ENCODE measurements around the gene TNPO3. TPM values are rescaled to one million over a fixed set of nuclear protein-coding genes. Genes with fewer than 3 reads are reported as not detected.

TNPO3 gene
- total RNA-seq, 1 donor from 2014 or later, result 56.2 TPM

GRCh38 chr7:129066290-129067131, 11.6 kb upstream of the TNPO3 start:
- no peak overlapping the region for H3K27ac Mint-ChIP-seq
- ATAC-seq (ENCODE audit: low read depth), result no peak
- ChIA-PET POLR2A (interaction anchor here (0.6 to 1.8 kb wide), 2 partner anchors 12 to 28 kb away, joined by 4 read pairs; partner anchors contain the start of gene TNPO3), CTCF (no interaction called here)
- no peak for DNase-seq
- no peaks in the 10 kb centered on the region for H3K27me3 Mint-ChIP-seq
- no peaks in the 10 kb centered on the region for H3K36me3 Mint-ChIP-seq (ENCODE audit: low read depth)
- intact Hi-C loops (cut with micrococcal nuclease), result no loop called here
- no peak overlapping the region for H3K4me3 Mint-ChIP-seq
- no peak for TF ChIP-seq CTCF (IDR thresholded peaks at IDR 0.05)
- no peaks in the 10 kb centered on the region for H3K9me3 Mint-ChIP-seq
- H3K4me1 Mint-ChIP-seq, result peaks cover 6% of the 10 kb centered on the region

- POLR2A ChIA-PET, result interaction anchor here (0.9 to 3.1 kb wide), 8 partner anchors 8 to 116 kb away, joined by 3 to 29 read pairs (median 12); partner anchors contain the start of gene TSPAN33
- H3K9me3 Mint-ChIP-seq, result no peaks in the 10 kb centered on the region
Observed at GRCh38 chr7:129055861-129056464, 1.1 kb upstream of the TNPO3 start.

GRCh38 chr7:129055294-129055816, 444 bp upstream of the TNPO3 start:
- Mint-ChIP-seq H3K27me3 (no peaks in the 10 kb centered on the region), H3K9me3 (no peaks in the 10 kb centered on the region), H3K4me1 (peaks cover 45% of the 10 kb centered on the region), H3K36me3 (ENCODE audit: low read depth) (peaks cover 26% of the 10 kb centered on the region), H3K27ac (peak overlapping the region; percentile 99), H3K4me3 (peak overlapping the region; percentile 99)
- POLR2A ChIA-PET, result interaction anchor here (0.8 to 3.1 kb wide), 23 partner anchors 9 to 172 kb away, joined by 3 to 29 read pairs (median 7); partner anchors contain the start of genes AHCYL2 and TSPAN33
- no peak for DNase-seq
- peak; percentile 8 for ATAC-seq (ENCODE audit: low read depth)
- no peak for TF ChIP-seq CTCF (IDR thresholded peaks at IDR 0.05)
- intact Hi-C loops (cut with micrococcal nuclease), result loop anchor here (1.0 to 2.0 kb wide), 6 partner anchors 35 to 713 kb away; partner anchors contain the start of genes ATP6V1F, METTL2B and RBM28
- CTCF ChIA-PET, result interaction anchor here (3.0 kb wide), 1 partner anchor 37 kb away, joined by 18 read pairs; no protein-coding TSS in a partner anchor

More at GRCh38 chr7:129055861-129056464, 1.1 kb upstream of the TNPO3 start:
- Mint-ChIP-seq H3K4me3 (peak overlapping the region; percentile 99), H3K27ac (peak overlapping the region; percentile 99), H3K36me3 (ENCODE audit: low read depth) (peaks cover 22% of the 10 kb centered on the region), H3K4me1 (peaks cover 40% of the 10 kb centered on the region), H3K27me3 (no peaks in the 10 kb centered on the region)
- no peak for DNase-seq
- ATAC-seq (ENCODE audit: low read depth), result no peak
- no peak for TF ChIP-seq CTCF (IDR thresholded peaks at IDR 0.05)
- CTCF ChIA-PET, result interaction anchor here (3.0 kb wide), 1 partner anchor 36 kb away, joined by 18 read pairs; no protein-coding TSS in a partner anchor
- intact Hi-C loops (cut with micrococcal nuclease), result loop anchor here (1.0 to 2.0 kb wide), 6 partner anchors 35 to 713 kb away; partner anchors contain the start of genes ATP6V1F, METTL2B and RBM28

GRCh38 chr7:129053938-129054437, 923 bp downstream of the TNPO3 start:
- no peak for ATAC-seq (ENCODE audit: low read depth)
- Mint-ChIP-seq H3K27ac (peak overlapping the region; percentile 99), H3K4me3 (peak overlapping the region; percentile 99), H3K9me3 (no peaks in the 10 kb centered on the region), H3K36me3 (ENCODE audit: low read depth) (peaks cover 35% of the 10 kb centered on the region), H3K4me1 (peaks cover 54% of the 10 kb centered on the region), H3K27me3 (no peaks in the 10 kb centered on the region)
- CTCF ChIA-PET, result interaction anchor here (0.5 to 3.0 kb wide), 5 partner anchors 38 to 217 kb away, joined by 3 to 18 read pairs (median 3); no protein-coding TSS in a partner anchor
- POLR2A ChIA-PET, result interaction anchor here (0.6 to 3.1 kb wide), 28 partner anchors 8 to 192 kb away, joined by 3 to 29 read pairs (median 6); partner anchors contain the start of genes AHCYL2, IRF5, KCP and TSPAN33
- no peak for TF ChIP-seq CTCF (IDR thresholded peaks at IDR 0.05)
- no peak for DNase-seq
- intact Hi-C loops (cut with micrococcal nuclease), result loop anchor here (1.0 to 2.0 kb wide), 7 partner anchors 37 to 711 kb away; partner anchors contain the start of genes ATP6V1F and RBM28

All from activated B cell treated with CpG ODN at 0.5 μM for 24 hours (primary cell).